Panc1 (cell line): Measurements from ENCODE around the gene SLFN5. TPM values are rescaled to one million over a fixed set of nuclear protein-coding genes. Genes with fewer than 3 reads are reported as not detected.

Source experiments
- ATAC-seq: fragments of 200-7000 bp; cut with Tn5 transposase; 2 replicates; pipeline ENCODE4 v1.9.1; 2020; ENCODE audit warnings: mild to moderate bottlenecking, moderate library complexity
- BruUV-seq: library from RNA; stranded (reverse); fragments of 400-500 nt; replicated peaks from 2 replicates; lab custom pipeline; 2021; lab: Mats Ljungman, UMichigan
- CTCF ChIA-PET: fragments of 300-600 bp; sonication (Branson Sonifier 250); formaldehyde crosslinking; loops from one replicate; lab custom pipeline; 2022; ENCODE audit warnings: antibody characterized with exemption; lab: Charles Lee
- POLR2A ChIA-PET: fragments of 300-600 bp; sonication (Branson Sonifier 250); formaldehyde crosslinking; loops from one replicate; lab custom pipeline; 2022; ENCODE audit warnings: antibody characterized with exemption; lab: Charles Lee
- DNase-seq: peaks from one replicate; pipeline ENCODE4 v3.0.0-alpha.2; 2010; ENCODE audit warnings: low read depth, low spot score
- H3K27ac ChIP-seq: 2 replicates; pipeline ENCODE4 v1.5.1; 2011; ENCODE audit warnings: mild to moderate bottlenecking, low read length, inconsistent platforms
- H3K27me3 ChIP-seq: fragments of 200-500 bp; sonication (Bioruptor generic); 2 replicates; pipeline ENCODE4 v1.6.0; 2014; ENCODE audit warnings: low read length, inconsistent platforms; ENCODE audit not compliant: control insufficient read depth, insufficient read depth
- H3K36me3 ChIP-seq: fragments of 200-500 bp; sonication (Bioruptor generic); 2 replicates; pipeline ENCODE4 v1.5.1; 2014; ENCODE audit warnings: inconsistent platforms, mild to moderate bottlenecking, low read length, moderate library complexity; ENCODE audit not compliant: control insufficient read depth, insufficient read depth
- H3K4me1 ChIP-seq: 2 replicates; pipeline ENCODE4 v1.5.1; 2011; ENCODE audit warnings: inconsistent platforms, mild to moderate bottlenecking, low read length, moderate library complexity; ENCODE audit not compliant: control insufficient read depth, insufficient read depth
- H3K4me3 ChIP-seq, 2 experiments: 2 replicates each; pipeline ENCODE4 v1.5.1; 2011 to 2012; ENCODE audit warnings: low read depth in 2 of 2, low read length in 2 of 2, mild to moderate bottlenecking in 2 of 2, inconsistent platforms in 1 of 2, moderate library complexity in 1 of 2
- H3K9me3 ChIP-seq: fragments of 200-500 bp; sonication (Bioruptor generic); 2 replicates; pipeline ENCODE4 v1.5.1; 2014; ENCODE audit warnings: low read depth, mild to moderate bottlenecking, inconsistent platforms, low read length, moderate library complexity; ENCODE audit not compliant: control insufficient read depth, insufficient read depth
- POLR2AphosphoS5 ChIP-seq: IDR thresholded peaks from 2 replicates; pipeline ENCODE4 v1.6.1; 2012; ENCODE audit warnings: mild to moderate bottlenecking, low read depth, low read length, moderate library complexity
- SIN3A ChIP-seq: IDR thresholded peaks from 2 replicates; pipeline ENCODE4 v1.6.1; 2012; ENCODE audit warnings: low read depth, mild to moderate bottlenecking, low read length, moderate library complexity, borderline replicate concordance; ENCODE audit not compliant: insufficient read depth
- TCF7L2 ChIP-seq: IDR thresholded peaks from 2 replicates; pipeline ENCODE4 v1.6.1; 2011; ENCODE audit warnings: mild to moderate bottlenecking, low read depth, low read length, inconsistent platforms
- in situ Hi-C: cut with HindIII; loops from 2 replicates; pipeline ENCODE4 v1.10.0; 2016; ENCODE audit warnings: low sequenced_read_pairs, low pct_unique_long_range_greater_than_20kb
- intact Hi-C: fragments of 100-400 bp; cut with micrococcal nuclease; formaldehyde crosslinking; loops from one replicate; pipeline ENCODE4 v1.10.0; 2022; ENCODE audit not compliant: unreplicated experiment
- total RNA-seq: library from RNA; stranded (reverse); gene quantifications from one replicate; pipeline ENCODE4 v1.2.1, GENCODE V29; 2021; ENCODE audit not compliant: unreplicated experiment
- TF ChIP-seq, protein P1 (sequence below), 2 experiments: IDR thresholded peaks; 2 replicates each; pipeline ENCODE4 v1.6.1; 2011 to 2012; ENCODE audit warnings: low read depth in 2 of 2, control low read depth in 1 of 2, low read length in 1 of 2, mild to moderate bottlenecking in 1 of 2, moderate library complexity in 1 of 2; ENCODE audit not compliant: insufficient read depth in 1 of 2
- TF ChIP-seq, protein P2 (sequence below): fragments of 450-650 bp; IDR thresholded peaks from 2 replicates; pipeline ENCODE4 v1.5.1; 2017; ENCODE audit warnings: mild to moderate bottlenecking

Gene SLFN5
- total RNA-seq, 1 experiment from 2014 or later, result 5.4 TPM

- no peak for ATAC-seq
- TF ChIP-seq, protein P1, sequence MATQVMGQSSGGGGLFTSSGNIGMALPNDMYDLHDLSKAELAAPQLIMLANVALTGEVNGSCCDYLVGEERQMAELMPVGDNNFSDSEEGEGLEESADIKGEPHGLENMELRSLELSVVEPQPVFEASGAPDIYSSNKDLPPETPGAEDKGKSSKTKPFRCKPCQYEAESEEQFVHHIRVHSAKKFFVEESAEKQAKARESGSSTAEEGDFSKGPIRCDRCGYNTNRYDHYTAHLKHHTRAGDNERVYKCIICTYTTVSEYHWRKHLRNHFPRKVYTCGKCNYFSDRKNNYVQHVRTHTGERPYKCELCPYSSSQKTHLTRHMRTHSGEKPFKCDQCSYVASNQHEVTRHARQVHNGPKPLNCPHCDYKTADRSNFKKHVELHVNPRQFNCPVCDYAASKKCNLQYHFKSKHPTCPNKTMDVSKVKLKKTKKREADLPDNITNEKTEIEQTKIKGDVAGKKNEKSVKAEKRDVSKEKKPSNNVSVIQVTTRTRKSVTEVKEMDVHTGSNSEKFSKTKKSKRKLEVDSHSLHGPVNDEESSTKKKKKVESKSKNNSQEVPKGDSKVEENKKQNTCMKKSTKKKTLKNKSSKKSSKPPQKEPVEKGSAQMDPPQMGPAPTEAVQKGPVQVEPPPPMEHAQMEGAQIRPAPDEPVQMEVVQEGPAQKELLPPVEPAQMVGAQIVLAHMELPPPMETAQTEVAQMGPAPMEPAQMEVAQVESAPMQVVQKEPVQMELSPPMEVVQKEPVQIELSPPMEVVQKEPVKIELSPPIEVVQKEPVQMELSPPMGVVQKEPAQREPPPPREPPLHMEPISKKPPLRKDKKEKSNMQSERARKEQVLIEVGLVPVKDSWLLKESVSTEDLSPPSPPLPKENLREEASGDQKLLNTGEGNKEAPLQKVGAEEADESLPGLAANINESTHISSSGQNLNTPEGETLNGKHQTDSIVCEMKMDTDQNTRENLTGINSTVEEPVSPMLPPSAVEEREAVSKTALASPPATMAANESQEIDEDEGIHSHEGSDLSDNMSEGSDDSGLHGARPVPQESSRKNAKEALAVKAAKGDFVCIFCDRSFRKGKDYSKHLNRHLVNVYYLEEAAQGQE (IDR thresholded peaks at IDR 0.05; ENCODE audit: insufficient read depth in 1 of 2, low read depth in 2 of 2, low read length in 1 of 2), result no peak
- TF ChIP-seq TCF7L2 (no peak), SIN3A (no peak), POLR2AphosphoS5 (no peak)
- TF ChIP-seq, protein P2, sequence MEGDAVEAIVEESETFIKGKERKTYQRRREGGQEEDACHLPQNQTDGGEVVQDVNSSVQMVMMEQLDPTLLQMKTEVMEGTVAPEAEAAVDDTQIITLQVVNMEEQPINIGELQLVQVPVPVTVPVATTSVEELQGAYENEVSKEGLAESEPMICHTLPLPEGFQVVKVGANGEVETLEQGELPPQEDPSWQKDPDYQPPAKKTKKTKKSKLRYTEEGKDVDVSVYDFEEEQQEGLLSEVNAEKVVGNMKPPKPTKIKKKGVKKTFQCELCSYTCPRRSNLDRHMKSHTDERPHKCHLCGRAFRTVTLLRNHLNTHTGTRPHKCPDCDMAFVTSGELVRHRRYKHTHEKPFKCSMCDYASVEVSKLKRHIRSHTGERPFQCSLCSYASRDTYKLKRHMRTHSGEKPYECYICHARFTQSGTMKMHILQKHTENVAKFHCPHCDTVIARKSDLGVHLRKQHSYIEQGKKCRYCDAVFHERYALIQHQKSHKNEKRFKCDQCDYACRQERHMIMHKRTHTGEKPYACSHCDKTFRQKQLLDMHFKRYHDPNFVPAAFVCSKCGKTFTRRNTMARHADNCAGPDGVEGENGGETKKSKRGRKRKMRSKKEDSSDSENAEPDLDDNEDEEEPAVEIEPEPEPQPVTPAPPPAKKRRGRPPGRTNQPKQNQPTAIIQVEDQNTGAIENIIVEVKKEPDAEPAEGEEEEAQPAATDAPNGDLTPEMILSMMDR, result no peak
- POLR2A ChIA-PET, result no interaction called here
Observed at GRCh38 chr17:35213412-35213940, 29.4 kb upstream of the SLFN5 start.

DNA sequence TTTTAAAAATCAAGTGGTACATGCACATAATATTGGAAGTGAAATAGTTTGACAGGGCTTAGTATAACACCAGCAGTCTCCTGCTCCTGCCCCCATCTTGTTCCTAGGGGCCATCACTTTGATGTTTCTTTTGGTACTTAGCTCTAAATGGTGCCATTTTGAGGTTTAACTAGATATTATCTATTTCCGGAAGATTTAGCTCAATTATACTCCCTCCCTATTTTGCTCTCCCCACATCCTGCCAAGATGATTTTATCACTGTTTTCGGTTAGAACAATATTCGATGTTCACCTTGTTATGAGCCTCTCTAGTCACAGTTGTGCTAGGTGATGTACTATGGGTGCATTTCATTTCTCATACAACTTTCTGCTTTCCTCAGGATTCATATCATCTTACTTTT, 28.7 kb upstream of the SLFN5 start:
- TF ChIP-seq POLR2AphosphoS5, result no peak
- no peak for TF ChIP-seq TCF7L2
- TF ChIP-seq SIN3A, result no peak
- TF ChIP-seq, protein P1 (IDR thresholded peaks at IDR 0.05; ENCODE audit: insufficient read depth in 1 of 2, low read depth in 2 of 2, low read length in 1 of 2), result no peak
- TF ChIP-seq, protein P2, result no peak
- H3K36me3 ChIP-seq, result no peaks in the 10 kb centered on the region
- intact Hi-C loops (loop anchor here (10.0 kb wide), 1 partner anchor 59 kb away; no protein-coding TSS in a partner anchor), in situ Hi-C loops (no loop called here)
- H3K27ac ChIP-seq, result no peak overlapping the region
- H3K4me1 ChIP-seq, result no peaks in the 10 kb centered on the region
- POLR2A ChIA-PET, result no interaction called here
- no TSS peak for BruUV-seq
- no peak overlapping the region for H3K4me3 ChIP-seq
- DNase-seq (no peak), ATAC-seq (no peak)
- CTCF ChIA-PET, result no interaction called here
- no peaks in the 10 kb centered on the region for H3K9me3 ChIP-seq
- H3K27me3 ChIP-seq, result peaks cover 3% of the 10 kb centered on the region; the same call in 1 of the 2 replicates

More at GRCh38 chr17:35213412-35213940, 29.4 kb upstream of the SLFN5 start:
- no peak overlapping the region for H3K27ac ChIP-seq
- BruUV-seq, result no TSS peak
- intact Hi-C loops, result loop anchor here (10.0 kb wide), 1 partner anchor 59 kb away; no protein-coding TSS in a partner anchor
- no peaks in the 10 kb centered on the region for H3K9me3 ChIP-seq
- H3K36me3 ChIP-seq, result no peaks in the 10 kb centered on the region
- no peaks in the 10 kb centered on the region for H3K4me1 ChIP-seq
- H3K4me3 ChIP-seq, result no peak overlapping the region
- in situ Hi-C loops, result no loop called here
- CTCF ChIA-PET, result no interaction called here
- peaks cover 3% of the 10 kb centered on the region; the same call in 1 of the 2 replicates for H3K27me3 ChIP-seq
- no peak for DNase-seq
